NCI-H82 treated with DMSO at 0.1 percent for 48 hours (cell line): ENCODE measurements around the gene ANKRD18B.
"Not testable (repeated sequence)": the region's sequence is repeated elsewhere in the genome, so short reads cannot be mapped to it uniquely, and the experiment has no call there.

Source experiments
- DNase-seq: peaks from one replicate; lab custom pipeline; 2025; ENCODE audit not compliant: unreplicated experiment; lab: John Stamatoyannopoulos, UW

ANKRD18B gene

GRCh38 chr9:33523397-33524305, at the start of gene ANKRD18B:
TSS of gene ANKRD18B (plus strand) at chr9:33524251. CDS start at chr9:33524490, 239 bp downstream.
- DNase-seq = peak; percentile 56

GRCh38 chr9:33475357-33475756, 48.7 kb upstream of the ANKRD18B start:
- no peak for DNase-seq

GRCh38 chr9:33476503-33476902, 47.5 kb upstream of the ANKRD18B start:
- DNase-seq = no peak

GRCh38 chr9:33480106-33480505, 43.9 kb upstream of the ANKRD18B start:
- no peak for DNase-seq

- no peak for DNase-seq
These were observed 43.1 kb upstream of the ANKRD18B start for GRCh38 chr9:33480976-33481375.

GRCh38 chr9:33485312-33485711, 38.7 kb upstream of the ANKRD18B start:
- DNase-seq = peak; percentile 34

GRCh38 chr9:33489066-33489465, 35.0 kb upstream of the ANKRD18B start:
- no peak for DNase-seq

GRCh38 chr9:33493819-33494218, 30.2 kb upstream of the ANKRD18B start:
- not testable (repeated sequence) for DNase-seq

GRCh38 chr9:33498387-33498786, 25.7 kb upstream of the ANKRD18B start:
- no peak for DNase-seq

GRCh38 chr9:33506626-33507370, 17.3 kb upstream of the ANKRD18B start:
- DNase-seq = no peak

GRCh38 chr9:33510262-33511183, 13.5 kb upstream of the ANKRD18B start:
- peak; percentile 19 for DNase-seq

- not testable (repeated sequence) for DNase-seq
These were observed 12.9 kb upstream of the ANKRD18B start for GRCh38 chr9:33511184-33511517.

GRCh38 chr9:33512535-33512934, 11.5 kb upstream of the ANKRD18B start:
- DNase-seq = not testable (repeated sequence)

- peak; percentile 18 for DNase-seq
These were observed 8.6 kb upstream of the ANKRD18B start for GRCh38 chr9:33515342-33515995.

GRCh38 chr9:33516397-33516796, 7.7 kb upstream of the ANKRD18B start:
- DNase-seq = not testable (repeated sequence)

- DNase-seq = peak; percentile 53
These were observed 6.7 kb upstream of the ANKRD18B start for GRCh38 chr9:33517373-33517772.

- DNase-seq = not testable (repeated sequence)
These were observed 6.0 kb upstream of the ANKRD18B start for GRCh38 chr9:33517934-33518577.

GRCh38 chr9:33521861-33522260, 2.2 kb upstream of the ANKRD18B start:
- DNase-seq = not testable (repeated sequence)

- no peak for DNase-seq
These were observed 376 bp downstream of the ANKRD18B start for GRCh38 chr9:33524306-33524947.
